Measurements from ENCODE around the gene EXTL1.

Gene EXTL1

DNA sequence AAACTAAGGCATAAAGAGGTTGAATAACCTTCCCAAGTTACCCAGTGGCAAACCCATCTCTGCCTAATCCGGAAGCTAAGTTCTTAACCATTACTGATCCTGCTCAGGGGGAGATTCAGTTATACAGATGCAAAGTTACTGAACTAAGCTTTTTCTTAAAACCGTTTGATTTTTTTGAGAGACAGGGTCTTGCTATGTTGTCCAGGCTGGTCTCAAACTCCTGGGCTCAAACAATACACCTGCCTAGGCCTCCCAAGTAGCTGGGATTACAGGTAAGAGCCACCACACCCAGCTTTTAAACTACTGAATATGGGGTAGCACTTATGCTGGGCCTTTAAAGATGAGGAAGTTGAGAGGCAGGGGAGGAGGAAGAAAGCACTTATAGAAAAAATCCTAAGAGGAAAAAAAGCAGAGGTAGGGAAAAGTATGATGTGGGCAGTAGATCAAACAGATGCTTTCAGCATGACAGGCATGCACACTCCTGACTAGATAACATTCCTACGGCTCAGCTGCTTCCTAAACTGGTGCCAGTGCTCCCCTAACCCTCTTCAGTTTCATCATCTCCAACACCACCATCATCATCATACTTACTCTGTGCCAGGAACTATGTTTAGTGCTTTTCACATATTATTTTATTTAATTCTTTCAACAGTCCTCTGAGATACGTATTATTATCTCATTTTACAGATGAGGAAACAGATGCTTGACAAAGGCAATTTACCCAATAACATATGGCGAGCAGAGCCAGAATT, 29.5 kb upstream of the EXTL1 start:
- TF ChIP-seq, protein P1, sequence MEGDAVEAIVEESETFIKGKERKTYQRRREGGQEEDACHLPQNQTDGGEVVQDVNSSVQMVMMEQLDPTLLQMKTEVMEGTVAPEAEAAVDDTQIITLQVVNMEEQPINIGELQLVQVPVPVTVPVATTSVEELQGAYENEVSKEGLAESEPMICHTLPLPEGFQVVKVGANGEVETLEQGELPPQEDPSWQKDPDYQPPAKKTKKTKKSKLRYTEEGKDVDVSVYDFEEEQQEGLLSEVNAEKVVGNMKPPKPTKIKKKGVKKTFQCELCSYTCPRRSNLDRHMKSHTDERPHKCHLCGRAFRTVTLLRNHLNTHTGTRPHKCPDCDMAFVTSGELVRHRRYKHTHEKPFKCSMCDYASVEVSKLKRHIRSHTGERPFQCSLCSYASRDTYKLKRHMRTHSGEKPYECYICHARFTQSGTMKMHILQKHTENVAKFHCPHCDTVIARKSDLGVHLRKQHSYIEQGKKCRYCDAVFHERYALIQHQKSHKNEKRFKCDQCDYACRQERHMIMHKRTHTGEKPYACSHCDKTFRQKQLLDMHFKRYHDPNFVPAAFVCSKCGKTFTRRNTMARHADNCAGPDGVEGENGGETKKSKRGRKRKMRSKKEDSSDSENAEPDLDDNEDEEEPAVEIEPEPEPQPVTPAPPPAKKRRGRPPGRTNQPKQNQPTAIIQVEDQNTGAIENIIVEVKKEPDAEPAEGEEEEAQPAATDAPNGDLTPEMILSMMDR (conservative IDR thresholded peaks at IDR 0.05): no peak
- H3K27ac ChIP-seq: no peak overlapping the region

DNA sequence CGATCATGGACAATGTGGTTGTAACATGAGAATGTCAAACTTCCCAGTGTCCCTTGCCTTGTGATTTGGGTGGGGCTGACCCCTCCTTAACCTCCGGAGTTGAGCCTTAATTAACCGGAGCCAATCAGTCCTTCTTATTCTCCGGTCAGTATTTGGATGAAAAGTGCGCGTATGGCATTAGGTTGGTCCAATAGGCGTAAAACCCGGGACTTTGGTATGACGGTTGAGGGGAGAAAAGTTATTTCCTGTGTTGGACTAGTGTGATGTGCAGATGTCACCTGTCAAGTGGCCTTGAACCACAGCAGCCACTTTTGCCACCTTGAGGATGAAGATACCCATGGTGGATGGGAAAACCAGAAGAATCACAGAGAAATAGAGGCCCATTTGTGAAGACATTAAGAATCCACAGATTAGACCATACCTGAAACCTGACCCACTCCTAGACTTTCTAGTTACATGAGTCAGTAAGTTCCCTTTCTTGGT, 28.8 kb upstream of the EXTL1 start:
- TF ChIP-seq, protein P1 (conservative IDR thresholded peaks at IDR 0.05): no peak
- H3K27ac ChIP-seq: no peak overlapping the region

DNA sequence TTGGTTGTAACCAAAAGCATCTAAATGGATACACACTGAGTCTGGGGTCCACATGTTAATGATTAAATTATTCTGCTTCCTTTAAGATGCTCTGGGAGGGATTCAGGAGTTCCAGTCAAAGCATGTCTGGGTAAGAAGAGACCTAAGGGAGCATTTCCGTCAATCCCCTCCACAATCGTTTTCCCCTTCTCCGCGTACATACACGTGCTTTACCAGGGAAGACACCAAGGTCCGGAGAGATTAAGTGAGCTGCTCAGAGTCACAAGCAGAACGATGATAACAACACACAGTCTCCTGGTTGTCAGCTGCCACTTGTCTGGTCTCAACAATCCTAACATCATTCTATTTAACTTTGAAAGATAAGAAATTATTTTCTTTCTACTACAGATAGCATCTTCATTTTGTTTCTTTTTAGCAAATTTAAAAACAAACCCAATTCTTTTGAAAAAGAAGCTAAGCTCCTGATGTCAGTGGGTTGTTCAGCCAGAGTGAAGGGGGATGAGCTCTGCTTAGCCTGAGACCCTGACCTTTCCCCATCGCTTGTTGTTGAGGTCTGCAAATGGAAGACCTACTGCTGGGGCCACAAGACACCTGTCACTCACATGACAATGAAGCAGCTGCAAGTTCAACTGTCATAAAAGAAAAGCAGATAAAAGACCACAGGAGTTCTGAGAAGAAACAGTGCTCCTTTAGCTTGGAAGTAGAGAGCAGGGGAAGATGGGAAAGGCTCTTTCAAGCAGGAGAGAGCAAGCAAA, 28.2 kb upstream of the EXTL1 start:
- TF ChIP-seq, protein P1 (conservative IDR thresholded peaks at IDR 0.05): no peak
- H3K27ac ChIP-seq: no peak overlapping the region

DNA sequence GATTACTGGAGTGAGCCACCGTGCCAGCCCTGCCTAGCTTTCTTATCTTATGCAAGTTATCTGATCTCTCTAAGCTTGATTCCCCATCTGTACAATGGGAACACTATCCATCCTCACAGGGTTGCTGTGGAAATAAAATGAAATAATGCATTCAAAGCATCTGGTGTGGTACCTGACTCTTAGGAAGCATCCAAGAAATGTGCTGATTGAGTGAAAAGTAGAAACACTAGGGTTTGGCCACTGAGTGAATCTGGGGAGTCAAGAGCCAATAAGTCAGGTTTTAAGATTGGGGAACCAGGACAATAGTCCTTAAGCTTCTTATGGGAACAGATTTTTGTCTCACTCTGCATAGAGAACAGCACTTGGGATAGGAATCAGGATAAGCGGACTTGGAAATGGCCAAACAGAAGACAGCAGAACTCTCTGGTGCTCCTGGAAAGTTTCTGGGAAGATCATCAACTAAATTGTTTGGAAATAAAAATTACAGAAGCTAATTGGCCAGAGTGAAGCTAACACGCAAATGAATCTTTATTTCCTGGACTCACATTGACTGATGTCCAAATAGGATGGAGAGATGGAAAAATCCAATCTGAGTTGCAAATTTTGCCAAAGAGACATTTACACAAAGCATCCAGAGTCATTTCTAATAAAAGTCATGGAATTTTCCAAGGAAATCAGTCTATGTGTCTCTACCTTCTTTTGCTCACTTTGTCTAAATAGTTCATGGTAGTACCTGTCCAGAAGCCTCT, 27.0 kb upstream of the EXTL1 start:
- H3K27ac ChIP-seq: no peak overlapping the region

DNA sequence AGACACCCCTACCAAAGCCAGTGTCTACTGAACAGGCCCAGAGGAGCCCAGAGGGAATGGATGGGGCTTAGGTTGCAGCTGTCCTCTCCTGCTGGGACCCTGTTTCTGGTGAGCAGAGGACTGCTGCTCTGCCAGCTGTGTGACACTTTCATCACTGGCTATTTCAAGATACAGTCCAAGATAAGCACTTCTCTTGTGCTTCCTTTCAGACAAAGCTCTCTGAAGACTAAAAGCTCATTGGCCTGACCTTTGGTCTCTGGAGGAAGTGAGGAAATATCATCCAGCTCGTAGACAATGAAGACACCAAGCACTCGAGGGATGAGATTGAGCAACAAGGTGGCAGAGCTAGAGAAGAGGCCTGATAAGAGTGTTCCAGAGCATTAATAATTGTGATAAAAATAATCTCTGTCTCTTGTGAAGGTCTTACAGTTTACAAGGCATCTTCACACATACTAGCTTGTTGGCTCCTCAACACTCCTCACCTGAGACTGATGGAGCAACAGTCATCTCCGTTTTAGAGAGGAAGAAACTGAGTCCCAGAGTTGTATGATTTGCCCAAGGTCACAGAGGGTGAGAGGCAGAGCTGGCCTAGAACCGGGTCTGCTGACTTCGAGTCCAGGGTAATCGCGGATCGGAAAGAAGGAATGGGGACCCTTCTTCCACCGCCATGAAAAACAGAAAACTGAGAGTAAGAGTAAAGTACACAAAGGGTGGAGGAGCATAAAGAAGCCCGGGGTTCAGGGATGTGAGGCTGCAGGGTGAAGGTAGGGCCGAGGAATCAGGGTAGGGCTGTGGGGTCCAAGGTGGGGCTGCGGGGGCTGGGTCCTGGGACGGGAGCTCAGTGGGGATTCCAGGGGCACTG, 24.4 kb upstream of the EXTL1 start:
- peak overlapping the region; percentile 87 for H3K27ac ChIP-seq
- TF ChIP-seq, protein P1 (conservative IDR thresholded peaks at IDR 0.05): no peak

More for the DNA sequence above, 27.0 kb upstream of the EXTL1 start:
- TF ChIP-seq, protein P1 (conservative IDR thresholded peaks at IDR 0.05): no peak

DNA sequence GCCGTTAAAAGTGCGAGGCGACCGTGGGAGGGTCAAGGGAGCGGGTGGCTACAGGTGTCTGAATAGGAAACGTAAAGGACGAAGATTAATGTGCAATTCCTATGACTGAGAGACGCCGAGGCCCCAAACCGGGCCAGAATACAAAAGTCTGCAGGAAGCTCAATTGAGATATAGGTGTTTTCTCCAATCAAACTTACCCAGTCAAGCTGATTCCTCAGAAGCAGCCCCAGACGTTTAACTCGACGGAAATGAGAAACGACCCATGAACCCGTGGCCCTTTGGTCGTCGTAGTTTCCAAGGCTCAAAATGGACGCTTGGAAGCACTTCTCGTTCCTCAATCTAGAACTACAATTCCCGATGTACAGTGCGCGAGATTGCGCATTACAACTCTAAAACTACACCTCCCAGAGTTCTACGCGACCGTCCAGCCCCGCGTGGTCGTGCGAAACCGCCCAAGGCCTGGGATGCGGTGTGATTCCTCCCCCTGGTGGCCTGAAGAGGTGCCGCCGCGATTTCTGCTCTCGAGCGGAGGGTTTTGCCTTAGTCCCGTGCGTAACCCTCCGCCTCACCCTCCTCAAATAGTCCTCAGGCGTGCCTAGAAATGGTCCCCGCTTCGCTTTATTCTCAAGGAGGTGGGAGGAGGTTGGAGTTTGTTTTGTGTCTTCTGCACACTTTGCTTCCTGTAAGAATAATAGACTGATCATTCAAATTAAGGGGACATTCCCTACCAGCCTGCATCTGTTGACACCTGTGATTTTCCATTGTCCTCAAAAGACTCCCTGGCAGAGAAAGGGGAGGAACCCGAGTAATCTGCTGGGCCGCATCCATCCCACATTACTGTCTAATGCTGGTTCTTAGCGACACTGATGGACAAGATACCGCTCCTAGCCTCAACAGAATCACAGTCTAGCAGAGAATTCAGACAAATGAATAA, 23.5 kb upstream of the EXTL1 start, which contains the start of gene PAFAH2:
TSS of gene PAFAH2 (minus strand) at position 236 of the 934 bp plus-strand sequence. CDS start 7,247 bp downstream, outside the sequence.
- TF ChIP-seq, protein P1 (conservative IDR thresholded peaks at IDR 0.05): peak; percentile 98
- H3K27ac ChIP-seq: peak within 1 kb of the TSS; percentile 87

Measured in VCaP (cell line).